ENCODE data around the gene PNN.

DNA sequence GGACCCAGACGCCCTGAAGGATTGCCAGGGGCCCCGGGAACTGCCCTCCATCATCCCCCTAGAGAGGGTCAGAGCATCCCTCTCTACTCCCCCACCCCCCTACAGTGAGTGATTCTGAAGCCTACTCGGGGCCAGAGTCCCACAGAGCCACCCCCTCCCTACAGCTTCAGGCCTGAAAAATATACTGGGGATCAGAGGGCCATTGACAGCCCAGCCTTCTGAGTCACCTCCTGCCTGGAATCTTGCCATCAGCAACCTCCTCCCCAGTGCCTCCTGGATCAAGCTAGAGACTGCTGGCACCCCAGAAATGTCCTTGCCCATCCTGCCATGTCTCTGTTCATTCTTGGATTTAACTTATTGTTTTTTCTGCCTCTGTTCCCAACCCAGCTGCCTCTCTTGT is 37.0 kb downstream of the PNN start:
- no peak for TF ChIP-seq POLR2A (IDR thresholded peaks at IDR 0.05)
- TF ChIP-seq, protein P1, sequence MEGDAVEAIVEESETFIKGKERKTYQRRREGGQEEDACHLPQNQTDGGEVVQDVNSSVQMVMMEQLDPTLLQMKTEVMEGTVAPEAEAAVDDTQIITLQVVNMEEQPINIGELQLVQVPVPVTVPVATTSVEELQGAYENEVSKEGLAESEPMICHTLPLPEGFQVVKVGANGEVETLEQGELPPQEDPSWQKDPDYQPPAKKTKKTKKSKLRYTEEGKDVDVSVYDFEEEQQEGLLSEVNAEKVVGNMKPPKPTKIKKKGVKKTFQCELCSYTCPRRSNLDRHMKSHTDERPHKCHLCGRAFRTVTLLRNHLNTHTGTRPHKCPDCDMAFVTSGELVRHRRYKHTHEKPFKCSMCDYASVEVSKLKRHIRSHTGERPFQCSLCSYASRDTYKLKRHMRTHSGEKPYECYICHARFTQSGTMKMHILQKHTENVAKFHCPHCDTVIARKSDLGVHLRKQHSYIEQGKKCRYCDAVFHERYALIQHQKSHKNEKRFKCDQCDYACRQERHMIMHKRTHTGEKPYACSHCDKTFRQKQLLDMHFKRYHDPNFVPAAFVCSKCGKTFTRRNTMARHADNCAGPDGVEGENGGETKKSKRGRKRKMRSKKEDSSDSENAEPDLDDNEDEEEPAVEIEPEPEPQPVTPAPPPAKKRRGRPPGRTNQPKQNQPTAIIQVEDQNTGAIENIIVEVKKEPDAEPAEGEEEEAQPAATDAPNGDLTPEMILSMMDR (IDR thresholded peaks at IDR 0.05 in 4 of 5, conservative IDR thresholded peaks at IDR 0.05 in 1 of 5), result no peak
